HepG2 (cell line): ENCODE data around the gene VENTX. TPM values are rescaled to one million over a fixed set of nuclear protein-coding genes. Genes with fewer than 3 reads are reported as not detected.

Experiments
- ATAC-seq: fragments of 200-7000 bp; cut with Tn5 transposase; 3 replicates; pipeline ENCODE4 v1.9.1; 2020; ENCODE audit warnings: mild to moderate bottlenecking, moderate library complexity
- BruUV-seq: library from RNA; stranded (reverse); fragments of 400-500 nt; replicated peaks from 2 replicates; lab custom pipeline; 2021; lab: Mats Ljungman, UMichigan
- CTCF ChIA-PET: fragments of 300-600 bp; formaldehyde crosslinking; extraction: SDS; loops from one replicate; lab custom pipeline; 2021; ENCODE audit warnings: low total read pairs, inconsistent platforms, low intra/inter-chr PET ratio; lab: Yijun Ruan, JAX
- POLR2A ChIA-PET: fragments of 350-600 bp; sonication (Branson Sonifier 250); formaldehyde crosslinking; loops from one replicate; lab custom pipeline; 2020; ENCODE audit warnings: antibody characterized with exemption, inconsistent platforms; lab: Yijun Ruan, JAX
- DNase-seq: peaks from one replicate; pipeline ENCODE4 v3.0.0-alpha.2; 2015; ENCODE audit warnings: low spot score
- FAIRE-seq: peaks from 3 replicates; lab custom pipeline; 2011; peaks lifted over from hg19 to GRCh38; lab: Jason Lieb, UNC
- H2AFZ ChIP-seq: one replicate; pipeline ENCODE4 v1.6.1; 2011; ENCODE audit warnings: low read length, inconsistent platforms
- H3K27ac ChIP-seq: fragments of 300-600 bp; 3 replicates; pipeline ENCODE4 v1.8.0; 2011; ENCODE audit warnings: mixed run types, mild to moderate bottlenecking, mixed read lengths, low read length, inconsistent platforms; ENCODE audit not compliant: insufficient read depth; ENCODE audit errors: extremely low read length
- H3K27me3 ChIP-seq, 2 experiments: fragments of 200-600 bp in 1 of 2; 2 replicates in 1 of 2; 3 replicates in 1 of 2; pipeline versions ENCODE4 v1.6.0 to v1.8.0; 2011; ENCODE audit warnings: low read length in 2 of 2, mild to moderate bottlenecking in 2 of 2, moderate library complexity in 2 of 2, inconsistent platforms in 1 of 2; ENCODE audit not compliant: insufficient read depth in 2 of 2, control insufficient read depth in 1 of 2
- H3K36me3 ChIP-seq, 2 experiments: fragments of 200-600 bp in 1 of 2; replicated peaks in 1 of 2; 2 replicates in 1 of 2; 3 replicates in 1 of 2; pipeline versions ENCODE4 v1.5.1 to v1.8.0; 2011; ENCODE audit warnings: low read length in 2 of 2, inconsistent platforms in 1 of 2; ENCODE audit not compliant: insufficient read depth in 2 of 2, control insufficient read depth in 1 of 2
- H3K4me1 ChIP-seq: 2 replicates; pipeline ENCODE4 v1.5.1; 2012; ENCODE audit warnings: low read length, inconsistent platforms; ENCODE audit not compliant: insufficient read depth
- H3K4me2 ChIP-seq: 2 replicates; pipeline ENCODE4 v1.6.0; 2011; ENCODE audit warnings: low read depth, low read length, inconsistent platforms
- H3K4me3 ChIP-seq, 3 experiments: fragments of 200-600 bp in 1 of 3; sonication (generic), shearing (Covaris generic) in 1 of 3; replicated peaks in 1 of 3; 2 replicates each; pipeline ENCODE4 v1.5.1; 2011 to 2016; ENCODE audit warnings: low read length in 3 of 3, inconsistent platforms in 2 of 3, low read depth in 2 of 3, mild to moderate bottlenecking in 2 of 3, control low read depth in 1 of 3, mixed read lengths in 1 of 3; ENCODE audit not compliant: insufficient read depth in 1 of 3
- H3K79me2 ChIP-seq: one replicate; pipeline ENCODE4 v1.6.1; 2011; ENCODE audit warnings: low read length, inconsistent platforms; ENCODE audit not compliant: insufficient read depth
- H3K9ac ChIP-seq: 2 replicates; pipeline ENCODE4 v1.6.0; 2011; ENCODE audit warnings: mild to moderate bottlenecking, low read depth, low read length, inconsistent platforms; ENCODE audit not compliant: insufficient read depth
- H3K9me3 ChIP-seq: 2 replicates; pipeline ENCODE4 v1.5.1; 2012; ENCODE audit warnings: mild to moderate bottlenecking, low read length
- H4K20me1 ChIP-seq: 2 replicates; pipeline ENCODE4 v1.6.0; 2011; ENCODE audit warnings: inconsistent platforms, mild to moderate bottlenecking, low read length, moderate library complexity; ENCODE audit not compliant: insufficient read depth
- AKAP8 ChIP-seq: sonication (generic); formaldehyde crosslinking; IDR thresholded peaks from 2 replicates; pipeline ENCODE4 v1.5.1; 2020; ENCODE audit warnings: mild to moderate bottlenecking, missing genetic modification reagents
- CHD2 ChIP-seq: IDR thresholded peaks from 2 replicates; pipeline ENCODE4 v1.6.1; 2011; ENCODE audit warnings: low read depth, low read length, improper control_type of control experiment
- SNAPC4 ChIP-seq: sonication (generic); formaldehyde crosslinking; IDR thresholded peaks from 2 replicates; pipeline ENCODE4 v1.4.0; 2020; ENCODE audit warnings: mild to moderate bottlenecking, missing genetic modification reagents
- SRY ChIP-seq: sonication (generic); formaldehyde crosslinking; IDR thresholded peaks from 2 replicates; pipeline ENCODE4 v1.8.0; 2022; ENCODE audit warnings: mild to moderate bottlenecking, missing genetic modification reagents
- TMF1 ChIP-seq: sonication (generic); formaldehyde crosslinking; IDR thresholded peaks from 2 replicates; pipeline ENCODE4 v1.8.1; 2022; ENCODE audit warnings: low read depth, missing genetic modification reagents
- TSC22D2 ChIP-seq: sonication (generic); formaldehyde crosslinking; IDR thresholded peaks from 2 replicates; pipeline ENCODE4 v1.5.1; 2020; ENCODE audit warnings: missing genetic modification reagents, mild to moderate bottlenecking, borderline replicate concordance
- ZBTB10 ChIP-seq: sonication (generic); formaldehyde crosslinking; IDR thresholded peaks from 2 replicates; pipeline ENCODE4 v1.4.0; 2020; ENCODE audit warnings: missing genetic modification reagents, borderline replicate concordance
- ZBTB43 ChIP-seq: sonication (generic); formaldehyde crosslinking; conservative IDR thresholded peaks from 2 replicates; pipeline ENCODE4 v1.4.0; 2020; ENCODE audit warnings: missing genetic modification reagents
- ZMAT3 ChIP-seq: sonication (generic); formaldehyde crosslinking; conservative IDR thresholded peaks from 2 replicates; pipeline ENCODE4 v1.7.0; 2021; ENCODE audit warnings: missing genetic modification reagents
- ZNF501 ChIP-seq: sonication (generic); formaldehyde crosslinking; IDR thresholded peaks from 2 replicates; pipeline ENCODE4 v1.5.1; 2020; ENCODE audit warnings: mild to moderate bottlenecking, moderate library complexity, missing genetic modification reagents
- ZNF709 ChIP-seq: sonication (generic); formaldehyde crosslinking; IDR thresholded peaks from 2 replicates; pipeline ENCODE4 v1.5.0; 2020; ENCODE audit warnings: mild to moderate bottlenecking, missing genetic modification reagents
- WGBS: methylation state at CpG from one replicate; pipeline ENCODE4 v1.1.6; 2017; ENCODE audit warnings: low lambda C conversion rate; 5-methylcytosine and 5-hydroxymethylcytosine counted together
- in situ Hi-C: cut with HindIII; loops from 2 replicates; pipeline ENCODE4 v1.10.0; 2017; ENCODE audit warnings: low pct_unique_long_range_greater_than_20kb; ENCODE audit not compliant: extremely low pct_ligation_motif_present
- intact Hi-C: fragments of 100-400 bp; cut with micrococcal nuclease; formaldehyde crosslinking; loops from one replicate; pipeline ENCODE4 v1.10.0; 2022; ENCODE audit not compliant: unreplicated experiment
- polyA plus RNA-seq, 8 experiments: library from polyadenylated mRNA; depleted of rRNA in 3 of 8; stranded (reverse) in 7 of 8; unstranded in 1 of 8; fragments of >200 nt; fragmentation: Illumina TruSeq in 4 of 8; extraction: Trizol in 4 of 8; gene quantifications; 2 replicates each; pipeline versions ENCODE4 v1.2.1 to v1.2.3, GENCODE V29; 2011 to 2016; ENCODE audit warnings: low read depth in 4 of 8, missing spikeins in 1 of 8, mixed read lengths in 1 of 8; ENCODE audit not compliant: insufficient read depth in 1 of 8
- total RNA-seq, 5 experiments: library from RNA; depleted of rRNA; stranded (reverse); fragments of >200 nt; fragmentation: Illumina TruSeq; extraction: Trizol; gene quantifications; 2 replicates each; pipeline ENCODE4 v1.2.3, GENCODE V29; 2016; ENCODE audit warnings: low read depth in 1 of 5
- TF ChIP-seq, protein P1 (sequence below): sonication (generic); formaldehyde crosslinking; IDR thresholded peaks from 2 replicates; pipeline ENCODE4 v1.8.0; 2022; ENCODE audit warnings: mild to moderate bottlenecking, missing genetic modification reagents, moderate library complexity

The VENTX gene
- total and polyA plus RNA-seq, 2 of the 13 experiments (the other 11 are each of a cell fraction or from before 2014, with no cell fraction given) = not detected

- ChIA-PET POLR2A (interaction anchor here (0.7 to 1.2 kb wide), 2 partner anchors 20 to 242 kb away, joined by 3 to 6 read pairs; no protein-coding TSS in a partner anchor), CTCF (no interaction called here)
- WGBS = no CpG with 5 or more reads among the region's 12 CpGs
- H3K9me3 ChIP-seq = no peaks in the 10 kb centered on the region
- no peak overlapping the region for H2AFZ ChIP-seq
- peak overlapping the region in 1 of 3 experiments; percentile 48; a peak in 1 of 6 replicates for H3K4me3 ChIP-seq
- H3K36me3 ChIP-seq = peaks cover 11 to 22% of the 10 kb centered on the region in 2 experiments; a peak in 4 of 5 replicates
- H3K9ac ChIP-seq = no peak overlapping the region
- H3K27me3 ChIP-seq = peaks cover 0 to 21% of the 10 kb centered on the region in 2 experiments; a peak in 3 of 5 replicates
- in situ Hi-C loops (no loop called here), intact Hi-C loops (no loop called here)
- BruUV-seq = no TSS peak
- ATAC-seq (peak; percentile 39), FAIRE-seq (peak; percentile 44), DNase-seq (peak; percentile 72)
- H3K27ac ChIP-seq = peak overlapping the region; percentile 8
- H4K20me1 ChIP-seq = peaks cover 7% of the 10 kb centered on the region; the same call in 1 of the 2 replicates
- H3K4me1 ChIP-seq = peaks cover 23% of the 10 kb centered on the region
- no peaks in the 10 kb centered on the region for H3K79me2 ChIP-seq
- H3K4me2 ChIP-seq = peak overlapping the region; percentile 60
- TF ChIP-seq, protein P1, sequence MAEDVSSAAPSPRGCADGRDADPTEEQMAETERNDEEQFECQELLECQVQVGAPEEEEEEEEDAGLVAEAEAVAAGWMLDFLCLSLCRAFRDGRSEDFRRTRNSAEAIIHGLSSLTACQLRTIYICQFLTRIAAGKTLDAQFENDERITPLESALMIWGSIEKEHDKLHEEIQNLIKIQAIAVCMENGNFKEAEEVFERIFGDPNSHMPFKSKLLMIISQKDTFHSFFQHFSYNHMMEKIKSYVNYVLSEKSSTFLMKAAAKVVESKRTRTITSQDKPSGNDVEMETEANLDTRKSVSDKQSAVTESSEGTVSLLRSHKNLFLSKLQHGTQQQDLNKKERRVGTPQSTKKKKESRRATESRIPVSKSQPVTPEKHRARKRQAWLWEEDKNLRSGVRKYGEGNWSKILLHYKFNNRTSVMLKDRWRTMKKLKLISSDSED (CRISPR knock-in tag) = no peak
- TF ChIP-seq ZNF709 (CRISPR knock-in tag) (no peak), ZMAT3 (no peak), ZBTB10 (no peak), AKAP8 (no peak), TMF1 (CRISPR knock-in tag) (no peak), CHD2 (no peak), TSC22D2 (no peak), ZNF501 (CRISPR knock-in tag) (no peak), ZBTB43 (0 out of 2 replicates have a peak, but pooled peaks have one; percentile 18), SNAPC4 (no peak), SRY (no peak)
Measured at GRCh38 chr10:133277993-133278576, 40.4 kb downstream of the VENTX start.
